Adipose tissue (tissue), 3 donors: ENCODE data around the gene G6PD. TPM values are rescaled to one million over a fixed set of nuclear protein-coding genes. Genes with fewer than 3 reads are reported as not detected.
"Not testable (repeated sequence)": the region's sequence is repeated elsewhere in the genome, so short reads cannot be mapped to it uniquely, and the experiment has no call there.

Source experiments
- H3K27ac ChIP-seq: one replicate; pipeline ENCODE4 v1.5.1; 2013; ENCODE audit warnings: low read depth, low read length
- WGBS, 3 donors: extraction: QIAGEN DNeasy Blood & Tissue Kit; methylation state at CpG; one replicate each; pipeline ENCODE4 v1.1.7; 2013; 5-methylcytosine and 5-hydroxymethylcytosine counted together
- polyA plus RNA-seq, 3 donors: library from polyadenylated mRNA; stranded (reverse); fragments of 200-250 nt; gene quantifications; one replicate each; pipeline ENCODE4 v1.2.3, GENCODE V29; 2013
- donor health status: healthy with polysubstance abuse.
- donor health status: Bipolar disorder and iron deficiency.
- donor health status: healthy.

G6PD gene
- polyA plus RNA-seq, 3 donors = 17.6 to 88.4 (median 33.6) TPM

DNA sequence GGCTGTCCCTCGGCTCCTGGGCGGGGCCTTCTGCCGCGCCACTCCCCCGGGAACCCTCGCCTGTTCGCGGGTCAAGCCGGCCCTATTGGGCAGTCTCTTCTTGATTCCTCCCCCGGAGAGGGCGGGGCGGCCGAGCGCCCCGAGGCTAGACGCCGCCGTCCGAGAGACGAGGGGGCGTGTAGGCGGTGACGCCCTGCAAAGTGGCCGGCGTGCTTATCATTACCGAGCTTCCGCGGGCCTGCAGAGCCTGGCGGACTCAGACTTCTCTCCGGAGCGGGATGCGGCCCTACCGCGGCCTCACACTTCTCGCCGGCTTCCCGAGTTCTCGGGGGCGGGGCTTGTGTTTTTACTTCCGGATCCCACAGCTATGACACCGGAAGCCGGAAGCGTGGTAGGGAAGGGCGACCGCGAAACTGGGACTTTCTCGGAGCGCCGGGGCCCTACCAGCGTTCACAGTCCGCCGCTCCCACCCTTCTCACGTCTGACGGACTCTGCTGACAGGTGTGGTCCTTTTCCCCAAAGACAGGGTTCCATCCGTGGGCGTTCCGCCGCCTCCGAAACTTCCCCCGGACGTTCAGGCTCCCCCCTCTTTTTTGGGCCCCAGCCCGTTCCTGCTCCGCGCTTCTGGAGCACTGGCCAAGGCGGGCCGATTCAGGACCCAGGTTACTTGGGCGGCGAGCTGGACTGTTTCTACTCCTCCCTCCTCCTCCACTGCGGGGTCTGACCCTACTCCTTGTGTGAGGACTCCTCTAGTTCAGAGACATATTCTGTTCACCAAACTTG lies 790 bp upstream of the G6PD start, which contains the start of gene IKBKG:
TSS of gene IKBKG (plus strand) at position 376 of the 783 bp plus-strand sequence. CDS start 4,383 bp downstream, outside the sequence.
- peak within 1 kb of the TSS; percentile 62 for H3K27ac ChIP-seq
- 0 to 40% (median 1%) methylated on average over 45 to 69 of the region's 69 CpGs for WGBS, 3 donors

GRCh38 chrX:154545673-154546274 lies 872 bp downstream of the G6PD start:
- WGBS, 3 donors = 91 to 92% (median 91%) methylated on average over 16 to 17 of the region's 17 CpGs
- no peak overlapping the region for H3K27ac ChIP-seq

- 50 to 78% (median 55%) methylated on average over 15 to 20 of the region's 20 CpGs for WGBS, 3 donors
- H3K27ac ChIP-seq = no peak overlapping the region
Observed at GRCh38 chrX:154542723-154543424, 3.8 kb downstream of the G6PD start.

GRCh38 chrX:154541896-154542722 lies 4.5 kb downstream of the G6PD start:
- 25 to 65% (median 45%) methylated on average over 10 to 12 of the region's 12 CpGs for WGBS, 3 donors
- H3K27ac ChIP-seq = peak overlapping the region; percentile 56

- WGBS, 3 donors = 43 to 82% (median 63%) methylated on average over 5 of the region's 5 CpGs
- no peak overlapping the region for H3K27ac ChIP-seq
Observed at GRCh38 chrX:154541589-154541895, 5.1 kb downstream of the G6PD start.

DNA sequence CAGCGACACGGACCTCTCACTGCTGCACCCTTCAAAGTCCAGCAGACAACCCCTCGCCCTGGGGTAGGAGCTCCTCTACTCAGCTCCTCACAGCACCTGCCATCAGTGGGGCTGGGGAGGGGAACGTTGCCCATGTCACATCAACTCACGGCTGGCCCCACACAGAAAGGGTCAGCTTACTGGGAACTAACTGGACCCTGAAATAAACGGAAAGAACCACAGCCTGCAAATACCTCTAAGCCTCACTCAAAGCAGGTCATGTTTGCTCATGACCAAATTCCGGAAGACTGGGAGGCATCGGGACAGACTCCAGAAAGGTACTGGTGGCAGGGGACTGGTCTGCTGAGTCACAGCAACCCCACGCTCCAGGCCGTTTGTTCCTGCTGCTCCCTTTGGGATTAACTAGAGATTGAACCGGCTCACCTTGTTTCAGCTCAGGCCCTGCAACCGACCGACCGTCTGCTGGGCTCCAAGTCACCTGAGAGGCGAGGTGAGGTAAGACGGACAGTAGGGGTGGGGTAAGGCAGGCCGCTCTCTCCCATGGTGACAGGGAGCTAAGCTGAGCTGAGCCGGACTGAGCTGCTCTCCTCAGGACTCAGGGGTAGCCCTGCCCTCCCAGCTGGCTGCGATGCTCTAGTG lies 5.6 kb downstream of the G6PD start:
- no peak overlapping the region for H3K27ac ChIP-seq
- 77 to 88% (median 85%) methylated on average over 19 of the region's 19 CpGs for WGBS, 3 donors

GRCh38 chrX:154540365-154540764 lies 6.3 kb downstream of the G6PD start:
- 72 to 86% (median 84%) methylated on average over 7 of the region's 7 CpGs for WGBS, 3 donors

GRCh38 chrX:154539077-154539476 lies 7.6 kb downstream of the G6PD start:
- WGBS, 3 donors = 80 to 88% (median 81%) methylated on average over 8 of the region's 8 CpGs
- no peak overlapping the region for H3K27ac ChIP-seq

More at GRCh38 chrX:154540365-154540764, 6.3 kb downstream of the G6PD start:
- H3K27ac ChIP-seq = not testable (repeated sequence)

DNA sequence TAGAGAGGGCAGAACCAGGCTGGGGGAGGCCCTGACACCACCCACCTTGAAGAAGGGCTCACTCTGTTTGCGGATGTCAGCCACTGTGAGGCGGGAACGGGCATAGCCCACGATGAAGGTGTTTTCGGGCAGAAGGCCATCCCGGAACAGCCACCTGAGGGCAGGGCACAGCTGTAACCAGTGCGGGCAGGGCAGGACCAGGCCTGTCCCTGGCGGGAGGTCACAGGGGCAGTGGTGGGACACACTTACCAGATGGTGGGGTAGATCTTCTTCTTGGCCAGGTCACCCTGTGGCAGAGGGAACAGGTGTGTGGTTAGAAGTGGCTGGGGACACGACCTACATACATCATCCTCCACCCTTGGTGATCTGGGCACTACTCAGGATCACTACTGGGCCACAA lies 10.8 kb downstream of the G6PD start:
- H3K27ac ChIP-seq = no peak overlapping the region
- 83 to 93% (median 83%) methylated on average over 6 to 9 of the region's 9 CpGs for WGBS, 3 donors

GRCh38 chrX:154534526-154535322 lies 11.9 kb downstream of the G6PD start:
- no peak overlapping the region for H3K27ac ChIP-seq
- WGBS, 3 donors = 25 to 28% (median 28%) methylated on average over 27 to 34 of the region's 34 CpGs

GRCh38 chrX:154532690-154533089 lies 14.0 kb downstream of the G6PD start:
- 92 to 94% (median 94%) methylated on average over 3 to 23 of the region's 23 CpGs for WGBS, 3 donors
- no peak overlapping the region for H3K27ac ChIP-seq

DNA sequence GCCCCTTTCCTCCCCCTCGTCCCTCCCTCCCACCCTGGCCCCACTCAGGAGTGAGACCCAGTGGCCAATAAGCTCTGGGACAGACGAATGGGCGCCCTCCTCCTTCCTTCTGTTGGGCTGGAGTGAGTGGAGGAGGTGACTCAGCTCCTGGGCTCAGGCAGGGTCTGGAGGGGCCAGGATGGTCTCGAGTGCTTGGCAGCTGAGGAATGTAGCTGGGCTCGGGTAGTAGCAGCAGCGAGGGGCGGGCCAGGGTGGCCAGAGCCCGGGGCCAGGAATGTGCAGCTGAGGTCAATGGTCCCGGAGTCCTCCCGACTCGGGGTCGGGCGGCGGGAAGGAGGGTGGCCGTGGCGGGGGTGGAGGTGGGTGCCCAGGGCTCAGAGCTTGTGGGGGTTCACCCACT lies 15.0 kb downstream of the G6PD start:
- 69 to 92% (median 80%) methylated on average over 2 to 16 of the region's 16 CpGs for WGBS, 3 donors
- no peak overlapping the region for H3K27ac ChIP-seq

GRCh38 chrX:154530286-154530685 lies 16.4 kb downstream of the G6PD start:
- no peak overlapping the region for H3K27ac ChIP-seq
- 66 to 92% (median 74%) methylated on average over 3 to 11 of the region's 11 CpGs for WGBS, 3 donors

DNA sequence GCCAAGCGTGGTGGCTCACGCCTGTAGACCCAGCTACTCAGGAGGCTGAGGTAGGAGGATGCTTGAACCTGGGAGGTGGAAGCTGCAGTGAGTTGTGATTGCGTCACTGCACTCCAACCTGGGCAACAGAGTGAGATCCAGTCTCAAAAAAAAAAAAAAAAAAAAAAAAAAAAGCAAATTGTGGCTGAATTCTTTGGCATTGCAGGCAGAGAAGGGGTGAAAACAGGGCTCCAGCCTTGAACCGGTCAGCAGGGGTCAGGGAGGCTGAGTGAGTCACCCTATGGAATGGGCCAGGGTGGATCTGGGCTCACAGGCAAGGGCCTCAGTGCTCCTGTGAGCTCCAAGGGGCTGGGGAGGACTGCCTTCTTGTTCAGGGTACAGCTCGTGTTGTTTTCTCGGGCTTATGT lies 17.4 kb downstream of the G6PD start:
- 69 to 86% (median 85%) methylated on average over 5 to 6 of the region's 6 CpGs for WGBS, 3 donors
- no peak overlapping the region for H3K27ac ChIP-seq

DNA sequence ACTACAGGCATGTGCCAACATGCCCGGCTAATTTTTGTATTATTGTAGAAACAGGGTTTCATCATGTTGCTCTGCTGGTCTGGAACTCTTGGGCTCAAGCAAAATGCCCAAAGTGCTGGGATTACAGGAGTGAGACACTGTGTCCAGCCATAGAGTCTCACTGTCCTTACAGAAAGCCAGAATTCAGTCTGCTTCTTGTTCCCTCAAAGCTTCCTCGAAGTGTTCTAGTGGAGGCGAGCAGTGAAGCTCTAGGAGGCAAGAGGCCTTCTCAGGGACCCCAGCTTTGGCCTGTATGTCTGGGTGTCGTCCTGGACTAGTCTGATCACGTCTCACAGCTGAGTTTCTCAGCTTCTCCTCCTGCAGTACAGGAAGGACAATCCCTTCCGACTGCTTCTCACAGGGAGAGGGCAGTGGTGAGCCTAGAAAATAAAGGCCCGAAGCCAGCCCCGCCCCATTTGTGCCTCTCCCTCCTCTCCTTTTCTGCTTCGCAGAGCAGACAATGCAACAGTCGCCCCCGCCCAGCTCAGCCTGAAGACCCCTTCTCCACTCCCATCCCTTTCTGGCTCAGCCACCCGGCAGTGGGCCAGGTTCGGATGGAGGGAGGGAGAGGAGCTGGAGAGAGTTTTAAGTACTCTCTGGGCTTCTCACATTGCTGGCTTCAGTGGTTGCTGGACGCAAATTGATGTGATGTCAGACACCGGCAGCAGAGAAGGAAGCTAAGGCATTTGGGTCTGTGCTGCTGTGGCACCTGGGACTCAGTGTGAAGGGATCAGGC lies 19.6 kb downstream of the G6PD start:
- WGBS, 3 donors = 5 to 22% (median 7%) methylated on average over 11 to 15 of the region's 15 CpGs
- H3K27ac ChIP-seq = no peak overlapping the region

DNA sequence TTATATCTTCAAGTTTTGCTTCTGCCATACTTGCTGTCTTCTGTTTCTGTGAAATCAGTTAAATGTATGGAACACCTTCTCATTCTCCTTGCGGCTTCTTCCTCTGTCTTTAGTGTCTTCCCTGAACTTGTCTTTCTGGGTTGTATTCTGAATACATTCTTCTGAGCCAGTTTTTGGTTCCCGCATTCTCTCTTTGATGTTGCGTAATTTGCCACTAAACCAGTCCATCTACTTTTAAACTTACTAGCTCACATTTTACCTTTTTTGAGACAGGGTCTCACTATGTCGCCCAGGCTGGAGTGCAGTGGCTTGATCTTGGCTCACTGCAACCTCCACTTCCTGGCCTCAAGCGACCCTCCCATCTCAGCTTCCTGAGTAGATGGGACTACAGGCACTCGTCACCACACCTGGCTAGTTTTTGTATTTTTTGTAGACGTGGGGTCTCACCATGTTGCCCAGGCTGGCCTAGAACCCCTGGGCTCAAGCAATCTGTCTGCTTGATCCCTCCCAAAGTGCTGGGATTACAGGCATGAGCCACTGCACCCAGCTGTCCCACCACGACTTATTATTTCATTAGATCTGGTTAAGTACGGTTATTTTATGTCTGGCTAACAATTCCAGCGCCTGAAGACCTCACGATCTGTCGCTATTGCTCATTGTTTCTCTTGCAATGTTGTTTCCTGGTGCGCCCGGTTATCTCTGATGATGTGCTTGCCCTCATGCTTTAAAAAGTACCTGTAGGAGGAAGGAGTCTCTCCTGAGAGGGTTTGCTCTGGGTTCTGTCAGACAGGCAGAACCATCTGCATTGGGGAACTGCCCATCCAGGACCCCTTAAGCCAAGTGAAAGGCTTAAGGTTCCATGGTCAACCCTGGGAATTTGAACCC lies 20.8 kb downstream of the G6PD start:
- WGBS, 3 donors = 78 to 87% (median 79%) methylated on average over 14 of the region's 14 CpGs
- H3K27ac ChIP-seq = no peak overlapping the region
